Loucy (cell line): ENCODE results near the gene GABRB2.

Experiments
- H2AFZ ChIP-seq: fragments of 200-600 bp; sonication (generic); 2 replicates; pipeline ENCODE4 v1.6.0; 2016; ENCODE audit warnings: antibody characterized with exemption, mild to moderate bottlenecking, low read length, moderate library complexity
- H3F3A ChIP-seq: fragments of 200-600 bp; 2 replicates; pipeline ENCODE4 v1.6.0; 2016; ENCODE audit warnings: antibody characterized with exemption, low read depth, mild to moderate bottlenecking
- H3K27me3 ChIP-seq: fragments of 200-600 bp; sonication (generic); 2 replicates; pipeline ENCODE4 v1.6.1; 2014; ENCODE audit warnings: low read length, mild to moderate bottlenecking; ENCODE audit not compliant: insufficient read depth, poor library complexity, severe bottlenecking
- H3K36me3 ChIP-seq: fragments of 200-600 bp; sonication (generic); 2 replicates; pipeline ENCODE4 v1.6.1; 2016; ENCODE audit warnings: low read length; ENCODE audit not compliant: insufficient read depth
- H3K4me1 ChIP-seq: fragments of 200-600 bp; sonication (generic); 2 replicates; pipeline ENCODE4 v1.5.1; 2014; ENCODE audit warnings: low read length, mild to moderate bottlenecking; ENCODE audit not compliant: insufficient read depth, poor library complexity, severe bottlenecking
- H3K4me2 ChIP-seq: fragments of 200-600 bp; sonication (generic); 2 replicates; pipeline ENCODE4 v1.6.0; 2014; ENCODE audit warnings: antibody characterized with exemption, low read length, low read depth, mild to moderate bottlenecking; ENCODE audit not compliant: poor library complexity, severe bottlenecking
- H3K4me3 ChIP-seq: fragments of 200-600 bp; sonication (generic); 2 replicates; pipeline ENCODE4 v1.5.1; 2014; ENCODE audit warnings: low read length, mild to moderate bottlenecking, mixed read lengths; ENCODE audit not compliant: poor library complexity, severe bottlenecking
- H3K79me2 ChIP-seq: fragments of 200-600 bp; sonication (generic); 2 replicates; pipeline ENCODE4 v1.6.1; 2014; ENCODE audit warnings: low read length; ENCODE audit not compliant: insufficient read depth
- H3K9ac ChIP-seq: fragments of 200-600 bp; sonication (generic); 2 replicates; pipeline ENCODE4 v1.6.0; 2014; ENCODE audit warnings: mild to moderate bottlenecking, low read depth, low read length, moderate library complexity; ENCODE audit not compliant: poor library complexity, severe bottlenecking
- H3K9me2 ChIP-seq: fragments of 200-600 bp; sonication (generic); replicated peaks from 2 replicates; pipeline ENCODE4 v1.6.1; 2016; ENCODE audit warnings: low read depth, low read length, mixed read lengths
- H3K9me3 ChIP-seq: fragments of 200-600 bp; sonication (generic); 2 replicates; pipeline ENCODE4 v1.6.1; 2014; ENCODE audit warnings: mild to moderate bottlenecking, antibody characterized with exemption, low read length, low read depth; ENCODE audit not compliant: insufficient read depth
- H4K20me1 ChIP-seq: fragments of 200-600 bp; sonication (generic); 2 replicates; pipeline ENCODE4 v1.6.0; 2014; ENCODE audit warnings: antibody characterized with exemption, low read length, mild to moderate bottlenecking; ENCODE audit not compliant: insufficient read depth, poor library complexity, severe bottlenecking
- EZH2phosphoT487 ChIP-seq: fragments of 200-600 bp; IDR thresholded peaks from 2 replicates; pipeline ENCODE4 v1.6.1; 2018; ENCODE audit warnings: antibody characterized with exemption, mild to moderate bottlenecking, moderate library complexity, borderline replicate concordance
- TF ChIP-seq, protein P1 (sequence below): fragments of 200-600 bp; sonication (generic); conservative IDR thresholded peaks from 2 replicates; pipeline ENCODE4 v1.5.1; 2014; ENCODE audit warnings: mild to moderate bottlenecking, antibody characterized with exemption, low read length

Gene GABRB2

DNA sequence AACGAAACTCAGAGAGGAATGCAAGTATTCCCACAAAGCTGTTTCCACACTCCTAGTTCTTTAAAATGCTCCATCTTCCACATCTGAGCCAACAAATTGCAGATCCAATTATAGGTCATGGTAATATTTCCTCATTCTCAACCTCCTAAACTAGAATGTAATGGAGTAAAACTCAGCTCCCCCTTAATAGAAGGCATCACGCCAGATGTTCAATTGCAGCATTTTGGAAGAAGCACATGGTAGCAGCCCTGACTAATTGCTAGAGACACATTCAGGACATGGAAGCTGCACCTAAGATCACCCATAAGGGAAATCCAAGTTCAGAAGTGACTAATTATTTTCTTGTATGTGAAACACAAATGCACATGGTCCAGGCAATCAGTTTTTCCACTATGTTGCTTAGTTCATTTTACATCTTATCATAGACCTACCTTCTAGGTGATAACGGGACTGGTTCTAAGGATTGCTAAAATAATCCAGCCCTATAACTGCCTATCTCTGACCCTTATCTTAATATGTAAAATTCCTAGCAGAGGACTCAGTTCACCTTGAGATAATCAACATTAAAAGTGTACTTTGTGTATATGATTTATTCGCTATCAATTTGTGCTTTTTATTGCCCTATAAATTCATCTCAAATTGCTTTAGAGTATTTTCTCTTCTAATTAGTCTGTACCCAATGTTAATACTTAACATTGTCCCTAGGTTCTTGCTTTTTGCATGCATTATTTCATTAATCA lies 75.1 kb downstream of the GABRB2 start:
- Histone ChIP-seq H3K9ac (no peak overlapping the region), H3K4me2 (no peak overlapping the region), H3K27me3 (no peaks in the 10 kb centered on the region), H3K9me3 (no peaks in the 10 kb centered on the region), H2AFZ (no peak overlapping the region), H3K4me3 (no peak overlapping the region), H3K9me2 (no peaks in the 10 kb centered on the region), H3K4me1 (no peaks in the 10 kb centered on the region), H3K36me3 (no peaks in the 10 kb centered on the region), H3F3A (no peaks in the 10 kb centered on the region), H3K79me2 (no peaks in the 10 kb centered on the region), H4K20me1 (no peaks in the 10 kb centered on the region)
- no peak for TF ChIP-seq EZH2phosphoT487
- TF ChIP-seq, protein P1, sequence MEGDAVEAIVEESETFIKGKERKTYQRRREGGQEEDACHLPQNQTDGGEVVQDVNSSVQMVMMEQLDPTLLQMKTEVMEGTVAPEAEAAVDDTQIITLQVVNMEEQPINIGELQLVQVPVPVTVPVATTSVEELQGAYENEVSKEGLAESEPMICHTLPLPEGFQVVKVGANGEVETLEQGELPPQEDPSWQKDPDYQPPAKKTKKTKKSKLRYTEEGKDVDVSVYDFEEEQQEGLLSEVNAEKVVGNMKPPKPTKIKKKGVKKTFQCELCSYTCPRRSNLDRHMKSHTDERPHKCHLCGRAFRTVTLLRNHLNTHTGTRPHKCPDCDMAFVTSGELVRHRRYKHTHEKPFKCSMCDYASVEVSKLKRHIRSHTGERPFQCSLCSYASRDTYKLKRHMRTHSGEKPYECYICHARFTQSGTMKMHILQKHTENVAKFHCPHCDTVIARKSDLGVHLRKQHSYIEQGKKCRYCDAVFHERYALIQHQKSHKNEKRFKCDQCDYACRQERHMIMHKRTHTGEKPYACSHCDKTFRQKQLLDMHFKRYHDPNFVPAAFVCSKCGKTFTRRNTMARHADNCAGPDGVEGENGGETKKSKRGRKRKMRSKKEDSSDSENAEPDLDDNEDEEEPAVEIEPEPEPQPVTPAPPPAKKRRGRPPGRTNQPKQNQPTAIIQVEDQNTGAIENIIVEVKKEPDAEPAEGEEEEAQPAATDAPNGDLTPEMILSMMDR, result no peak

DNA sequence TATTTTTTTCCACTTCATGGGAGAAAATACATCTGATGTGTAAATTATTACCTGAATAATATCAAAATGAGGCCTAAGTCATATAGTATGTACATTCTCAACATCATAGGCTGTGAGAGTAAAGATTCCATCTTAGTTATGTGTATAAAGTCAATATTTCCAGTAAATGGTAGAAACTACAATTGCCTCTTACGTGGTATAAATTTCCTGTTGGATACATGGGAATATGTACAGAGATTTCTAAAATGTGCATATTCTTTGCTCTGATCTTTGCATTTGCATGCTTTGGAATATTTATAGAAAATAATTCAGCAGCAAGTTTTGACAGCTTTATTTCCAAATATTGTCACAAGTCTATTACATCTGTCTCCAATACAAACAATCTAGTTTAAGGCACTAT lies 78.8 kb downstream of the GABRB2 start:
- Histone ChIP-seq H4K20me1 (no peaks in the 10 kb centered on the region), H3K27me3 (no peaks in the 10 kb centered on the region), H3K9me2 (no peaks in the 10 kb centered on the region), H3K4me3 (no peak overlapping the region), H3K79me2 (no peaks in the 10 kb centered on the region), H3K9ac (no peak overlapping the region), H3K36me3 (no peaks in the 10 kb centered on the region), H3F3A (no peaks in the 10 kb centered on the region), H3K4me2 (no peak overlapping the region), H2AFZ (no peak overlapping the region), H3K9me3 (no peaks in the 10 kb centered on the region), H3K4me1 (no peaks in the 10 kb centered on the region)
- TF ChIP-seq, protein P1, result no peak
- no peak for TF ChIP-seq EZH2phosphoT487

DNA sequence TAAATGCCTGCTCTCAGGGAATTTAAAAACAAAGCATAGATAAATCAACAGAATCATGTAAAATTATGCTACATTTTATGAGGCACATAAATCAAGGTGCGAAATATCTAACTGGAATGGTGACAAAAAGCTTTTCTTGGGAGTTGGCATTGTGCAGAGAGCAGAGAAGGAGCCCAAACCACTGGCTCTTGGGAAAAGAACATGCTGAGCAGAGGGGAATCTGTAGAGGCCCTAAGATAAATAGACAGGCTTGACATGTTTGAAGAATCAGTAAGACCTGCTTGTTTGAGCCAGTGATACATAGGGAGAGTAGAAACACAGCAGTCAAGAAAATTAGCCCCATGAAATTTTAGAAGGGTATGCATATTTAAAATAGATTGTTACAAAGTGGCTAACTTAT lies 85.8 kb downstream of the GABRB2 start:
- no peak overlapping the region for H3K4me2 ChIP-seq
- no peak overlapping the region for H3K9ac ChIP-seq
- no peaks in the 10 kb centered on the region for H3K27me3 ChIP-seq
- H3K9me2 ChIP-seq, result no peaks in the 10 kb centered on the region
- no peak overlapping the region for H2AFZ ChIP-seq
- H3K9me3 ChIP-seq, result no peaks in the 10 kb centered on the region
- no peaks in the 10 kb centered on the region for H3F3A ChIP-seq
- H3K4me3 ChIP-seq, result no peak overlapping the region
- H3K79me2 ChIP-seq, result no peaks in the 10 kb centered on the region
- no peaks in the 10 kb centered on the region for H4K20me1 ChIP-seq
- H3K4me1 ChIP-seq, result no peaks in the 10 kb centered on the region
- no peak for TF ChIP-seq EZH2phosphoT487
- H3K36me3 ChIP-seq, result no peaks in the 10 kb centered on the region

DNA sequence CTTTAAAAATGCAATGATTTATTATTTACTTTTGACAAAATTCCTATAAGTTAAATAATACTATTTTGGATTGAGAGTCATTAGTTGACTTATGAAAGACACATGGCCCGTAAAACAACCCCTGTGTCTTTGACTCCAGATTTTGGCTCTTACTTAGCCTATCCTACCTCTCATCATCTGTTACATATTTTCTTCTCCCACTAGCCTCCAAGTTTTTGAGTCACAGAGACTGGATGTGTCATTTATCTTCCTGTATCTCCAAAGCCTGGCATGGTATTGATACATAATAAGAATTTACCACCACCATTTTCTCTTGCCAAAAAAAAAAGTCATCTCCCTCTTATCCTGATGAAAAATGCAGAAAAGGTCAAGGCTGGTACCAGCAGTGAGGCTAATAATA lies 99.9 kb downstream of the GABRB2 start:
- TF ChIP-seq, protein P1, result no peak
- TF ChIP-seq EZH2phosphoT487, result no peak
- no peaks in the 10 kb centered on the region for H3K79me2 ChIP-seq

More for the DNA sequence above, 99.9 kb downstream of the GABRB2 start:
- Histone ChIP-seq H3F3A (no peaks in the 10 kb centered on the region), H3K4me1 (no peaks in the 10 kb centered on the region), H3K9ac (no peak overlapping the region), H3K9me3 (no peaks in the 10 kb centered on the region), H4K20me1 (no peaks in the 10 kb centered on the region), H3K36me3 (no peaks in the 10 kb centered on the region), H3K4me3 (no peak overlapping the region), H3K9me2 (no peaks in the 10 kb centered on the region), H3K27me3 (no peaks in the 10 kb centered on the region), H2AFZ (no peak overlapping the region), H3K4me2 (no peak overlapping the region)
